ENCODE data around the gene IGF2BP1.

- TF ChIP-seq, protein P1, sequence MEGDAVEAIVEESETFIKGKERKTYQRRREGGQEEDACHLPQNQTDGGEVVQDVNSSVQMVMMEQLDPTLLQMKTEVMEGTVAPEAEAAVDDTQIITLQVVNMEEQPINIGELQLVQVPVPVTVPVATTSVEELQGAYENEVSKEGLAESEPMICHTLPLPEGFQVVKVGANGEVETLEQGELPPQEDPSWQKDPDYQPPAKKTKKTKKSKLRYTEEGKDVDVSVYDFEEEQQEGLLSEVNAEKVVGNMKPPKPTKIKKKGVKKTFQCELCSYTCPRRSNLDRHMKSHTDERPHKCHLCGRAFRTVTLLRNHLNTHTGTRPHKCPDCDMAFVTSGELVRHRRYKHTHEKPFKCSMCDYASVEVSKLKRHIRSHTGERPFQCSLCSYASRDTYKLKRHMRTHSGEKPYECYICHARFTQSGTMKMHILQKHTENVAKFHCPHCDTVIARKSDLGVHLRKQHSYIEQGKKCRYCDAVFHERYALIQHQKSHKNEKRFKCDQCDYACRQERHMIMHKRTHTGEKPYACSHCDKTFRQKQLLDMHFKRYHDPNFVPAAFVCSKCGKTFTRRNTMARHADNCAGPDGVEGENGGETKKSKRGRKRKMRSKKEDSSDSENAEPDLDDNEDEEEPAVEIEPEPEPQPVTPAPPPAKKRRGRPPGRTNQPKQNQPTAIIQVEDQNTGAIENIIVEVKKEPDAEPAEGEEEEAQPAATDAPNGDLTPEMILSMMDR (conservative IDR thresholded peaks at IDR 0.05 in 1 of 2, IDR thresholded peaks at IDR 0.05 in 1 of 2; ENCODE audit: extremely low read depth in 1 of 2, insufficient read depth in 1 of 2, low read depth in 1 of 2, low read length in 2 of 2), result no peak
- TF ChIP-seq EZH2 (IDR thresholded peaks at IDR 0.05; ENCODE audit: borderline replicate concordance, low read length), result no peak
Observed at GRCh38 chr17:48990882-48991357, 6.3 kb upstream of the IGF2BP1 start.

Measured in mammary epithelial cell (primary cell).